ENCODE results near the gene GCNT2.
"Not testable (repeated sequence)": the region's sequence is repeated elsewhere in the genome, so short reads cannot be mapped to it uniquely, and the experiment has no call there.

GCNT2 gene

GRCh38 chr6:10581402-10581801 is 60.3 kb downstream of the GCNT2 start:
- not testable (repeated sequence) for DNase-seq (ENCODE audit: low spot score)

DNA sequence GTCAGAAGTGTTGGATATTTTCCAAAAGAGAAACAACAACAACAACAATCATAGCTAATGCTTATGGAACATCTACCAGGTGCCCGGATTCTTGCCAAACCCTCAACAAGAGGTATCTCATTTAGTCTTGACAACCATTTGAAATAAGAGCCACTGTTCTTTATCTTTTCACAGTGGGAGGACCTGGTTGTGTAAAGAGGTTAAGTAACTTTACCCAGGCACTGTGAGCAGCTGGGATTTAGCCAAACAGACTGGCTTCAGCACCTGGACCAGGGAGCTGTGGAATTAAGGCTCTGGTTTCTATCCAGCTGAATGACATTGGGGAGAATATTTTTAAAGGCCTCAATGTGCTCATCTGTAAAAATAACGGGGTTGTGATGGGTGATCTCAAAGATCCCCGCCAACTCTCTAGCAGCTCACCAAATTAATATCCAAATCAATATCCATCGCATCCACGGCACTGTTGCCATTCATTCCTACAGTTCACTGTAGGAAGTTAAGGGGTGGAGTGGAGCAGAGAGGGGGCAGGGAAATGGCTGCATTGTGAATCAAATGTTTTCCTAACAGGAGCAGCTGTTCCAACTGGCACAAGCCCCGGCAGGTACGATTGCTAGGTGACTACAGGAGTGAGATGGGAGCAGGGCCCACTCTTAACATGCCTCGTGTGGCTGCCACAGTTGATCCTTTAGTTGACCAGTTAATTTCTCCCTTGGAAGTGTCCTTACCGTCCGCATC is 61.8 kb downstream of the GCNT2 start:
- DNase-seq (ENCODE audit: low spot score) = no peak

GRCh38 chr6:10583509-10583901 is 62.4 kb downstream of the GCNT2 start:
- DNase-seq (ENCODE audit: low spot score) = no peak

DNA sequence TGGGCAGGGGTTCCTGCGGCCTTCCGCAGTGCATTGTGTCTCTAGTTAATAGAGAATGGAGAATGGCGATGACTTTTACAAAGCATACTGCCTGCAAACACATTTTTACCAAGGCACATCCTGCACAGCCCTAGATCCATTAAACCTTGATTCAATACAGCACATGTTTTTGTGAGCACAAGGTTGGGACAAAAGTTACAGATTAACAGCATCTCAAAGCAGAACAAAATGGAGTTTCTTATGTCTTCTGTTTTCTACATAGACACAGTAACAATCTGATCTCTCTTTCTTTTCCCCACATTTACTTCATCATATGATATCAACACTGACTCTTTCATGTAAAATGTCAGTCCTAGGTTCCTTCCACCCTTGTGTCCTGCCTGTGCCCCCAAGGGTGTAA is 63.5 kb downstream of the GCNT2 start:
- DNase-seq (ENCODE audit: low spot score) = no peak

- no peak for DNase-seq (ENCODE audit: low spot score)
Measured at GRCh38 chr6:10585209-10585845, 64.2 kb downstream of the GCNT2 start.

DNA sequence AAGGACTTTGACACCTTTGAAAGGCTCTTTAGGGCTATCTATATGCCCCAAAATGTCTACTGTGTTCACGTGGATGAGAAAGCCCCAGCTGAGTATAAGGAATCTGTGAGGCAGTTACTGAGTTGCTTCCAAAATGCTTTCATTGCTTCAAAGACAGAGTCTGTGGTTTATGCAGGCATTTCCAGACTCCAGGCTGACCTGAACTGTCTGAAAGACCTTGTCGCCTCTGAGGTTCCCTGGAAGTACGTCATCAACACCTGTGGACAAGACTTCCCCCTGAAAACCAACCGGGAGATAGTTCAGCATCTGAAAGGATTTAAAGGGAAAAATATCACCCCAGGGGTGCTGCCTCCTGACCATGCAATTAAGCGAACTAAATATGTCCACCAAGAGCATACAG is 65.2 kb downstream of the GCNT2 start:
- no peak for DNase-seq (ENCODE audit: low spot score)

GRCh38 chr6:10587656-10588406 is 66.7 kb downstream of the GCNT2 start:
- no peak for DNase-seq (ENCODE audit: low spot score)

DNA sequence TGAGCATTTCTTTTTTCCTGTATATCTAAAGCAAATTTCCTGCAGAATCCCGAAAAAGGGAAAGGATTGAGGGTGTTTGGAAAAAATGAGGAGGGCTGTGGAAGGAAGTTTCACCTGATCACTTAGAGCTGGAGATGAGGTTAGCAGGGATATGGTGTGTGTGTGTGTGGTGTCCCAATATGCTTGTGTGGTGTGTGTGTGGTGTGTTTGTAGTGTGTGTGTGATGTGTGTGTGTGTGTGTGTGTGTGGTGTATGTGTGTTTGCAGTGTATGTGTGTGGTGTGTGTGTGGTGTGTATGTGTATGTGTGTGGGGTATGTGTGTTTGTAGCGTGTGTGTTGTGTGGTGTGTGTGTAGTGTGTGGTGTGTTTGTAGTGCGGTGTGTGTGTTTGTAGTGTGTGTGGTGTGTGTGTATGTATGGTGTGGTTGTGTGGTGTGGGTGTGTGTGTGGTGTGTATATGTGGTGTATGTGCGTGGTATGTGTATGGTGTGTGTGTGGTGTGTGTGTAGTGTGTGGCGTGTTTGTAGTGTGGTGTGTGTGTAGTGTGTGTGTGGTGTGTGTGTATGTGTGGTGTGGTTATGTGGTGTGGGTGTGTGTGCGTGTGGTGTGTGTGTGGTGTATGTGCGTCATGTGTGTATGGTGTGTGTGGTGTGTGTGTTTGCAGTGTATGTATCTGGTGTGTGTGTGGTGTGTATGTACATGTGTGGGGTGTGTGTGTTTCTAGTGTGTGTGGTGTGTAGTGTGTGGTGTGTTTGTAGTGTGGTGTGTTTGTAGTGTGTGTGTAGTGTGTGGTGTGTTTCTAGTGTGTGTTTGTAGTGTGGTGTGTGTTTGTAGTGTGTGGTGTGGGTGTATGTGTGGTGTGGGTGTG is 67.6 kb downstream of the GCNT2 start:
- no peak for DNase-seq (ENCODE audit: low spot score)

GRCh38 chr6:10589429-10589727 is 68.2 kb downstream of the GCNT2 start:
- no peak for DNase-seq (ENCODE audit: low spot score)

DNA sequence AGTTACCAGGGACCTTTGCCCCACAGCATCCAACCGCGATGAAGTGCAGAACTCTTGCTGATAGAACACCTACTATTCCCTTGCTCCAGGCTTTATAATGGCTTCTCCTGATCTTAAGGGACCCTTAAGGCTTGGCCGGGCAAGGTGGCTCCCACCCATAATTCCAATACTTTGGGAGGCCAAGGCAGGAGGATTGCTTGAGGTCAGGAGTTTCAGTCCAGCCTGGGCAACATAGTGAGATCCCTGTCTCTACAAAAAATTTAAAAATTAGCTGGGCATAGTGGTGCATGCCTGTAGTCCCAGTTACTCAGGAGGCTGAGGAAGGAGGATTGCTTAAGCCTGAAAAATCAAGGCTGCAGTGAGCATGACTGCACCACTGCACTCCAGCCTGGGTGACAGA is 68.8 kb downstream of the GCNT2 start:
- no peak for DNase-seq (ENCODE audit: low spot score)

- DNase-seq (ENCODE audit: low spot score) = no peak
Measured at GRCh38 chr6:10591422-10592160, 70.4 kb downstream of the GCNT2 start.

DNA sequence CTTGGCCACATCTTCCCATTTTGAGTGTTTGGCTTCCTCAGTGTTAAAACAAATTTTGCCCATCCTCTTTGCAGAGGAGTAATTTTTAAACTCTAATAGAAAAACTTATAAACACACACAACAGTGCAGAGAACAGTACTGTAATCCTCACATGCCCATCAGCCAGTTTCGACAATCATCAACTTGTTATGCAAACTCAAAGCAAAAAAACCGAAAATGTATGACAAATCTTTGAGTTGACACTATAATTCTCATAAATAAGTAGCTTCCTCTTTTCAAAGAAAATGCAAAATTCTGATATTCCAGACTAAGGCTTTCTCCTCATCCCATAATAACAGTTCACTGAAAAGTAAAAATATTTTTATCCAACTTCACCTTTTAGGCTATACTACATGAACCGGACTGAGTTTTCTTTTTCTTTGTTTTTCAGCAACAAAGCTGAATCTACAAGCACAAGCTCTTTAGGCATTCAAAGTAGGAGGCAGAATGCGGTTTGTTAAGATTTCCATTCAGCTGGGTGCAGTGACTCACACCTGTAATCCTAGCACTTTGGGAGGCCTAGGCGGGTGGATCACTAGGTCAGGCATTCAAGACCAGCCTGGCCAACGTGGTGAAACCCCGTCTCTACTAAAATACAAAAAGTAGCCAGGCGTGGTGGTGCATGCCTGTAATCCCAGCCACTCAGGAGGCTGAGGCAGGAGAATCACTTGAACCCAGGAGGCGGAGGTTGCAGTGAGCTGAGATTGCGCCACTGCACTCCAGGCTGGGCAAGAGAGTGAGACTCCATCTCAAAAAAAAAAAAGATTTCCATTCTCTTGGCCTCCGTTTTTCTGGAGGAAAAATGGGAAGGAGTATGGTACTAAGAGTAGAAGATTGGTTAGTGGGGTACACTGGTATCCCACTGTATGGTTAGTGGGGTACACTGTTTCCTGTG is 74.8 kb downstream of the GCNT2 start:
- DNase-seq (ENCODE audit: low spot score) = no peak

GRCh38 chr6:10597499-10598001 is 76.4 kb downstream of the GCNT2 start:
- no peak for DNase-seq (ENCODE audit: low spot score)

DNA sequence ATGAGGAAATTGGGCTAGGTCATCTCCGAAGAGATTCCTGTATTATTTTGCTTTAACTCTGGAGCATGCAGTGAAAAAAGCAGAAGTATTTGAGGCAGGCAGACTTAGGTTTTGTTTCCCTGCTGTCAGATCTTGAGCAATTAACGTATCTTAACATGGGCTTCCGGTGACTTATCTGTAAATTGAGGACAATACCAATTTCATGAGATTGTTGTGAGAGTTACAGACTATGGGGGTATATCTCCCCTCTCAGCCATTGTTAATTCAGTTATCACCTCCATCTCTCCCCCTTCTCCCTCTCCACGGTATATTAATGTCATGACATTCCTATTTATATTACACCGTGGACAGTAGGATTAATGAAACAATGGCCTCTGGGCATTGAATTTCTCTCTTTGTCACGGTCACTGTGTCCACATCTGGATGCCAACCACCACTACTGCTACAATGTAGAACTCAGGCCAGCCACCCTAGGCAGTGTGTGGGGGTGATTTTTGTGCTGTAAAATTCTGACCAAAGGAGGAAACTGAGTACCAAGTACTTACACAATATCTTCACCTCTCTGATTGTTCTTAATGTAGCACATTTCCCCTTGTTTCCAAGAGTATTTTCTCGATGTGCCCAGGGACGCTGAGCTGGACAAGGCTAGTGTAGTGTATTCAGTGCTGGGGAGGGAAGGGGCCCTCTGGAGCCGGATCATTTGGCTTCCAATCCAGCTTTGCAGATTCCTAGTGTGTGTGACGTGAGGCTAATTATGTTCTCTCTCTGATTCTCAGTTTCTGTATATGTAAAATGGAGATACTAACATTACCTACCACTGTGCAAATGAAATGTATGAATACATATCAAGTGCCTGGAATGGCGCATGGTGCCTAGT is 77.2 kb downstream of the GCNT2 start:
- DNase-seq (ENCODE audit: low spot score) = no peak

DNA sequence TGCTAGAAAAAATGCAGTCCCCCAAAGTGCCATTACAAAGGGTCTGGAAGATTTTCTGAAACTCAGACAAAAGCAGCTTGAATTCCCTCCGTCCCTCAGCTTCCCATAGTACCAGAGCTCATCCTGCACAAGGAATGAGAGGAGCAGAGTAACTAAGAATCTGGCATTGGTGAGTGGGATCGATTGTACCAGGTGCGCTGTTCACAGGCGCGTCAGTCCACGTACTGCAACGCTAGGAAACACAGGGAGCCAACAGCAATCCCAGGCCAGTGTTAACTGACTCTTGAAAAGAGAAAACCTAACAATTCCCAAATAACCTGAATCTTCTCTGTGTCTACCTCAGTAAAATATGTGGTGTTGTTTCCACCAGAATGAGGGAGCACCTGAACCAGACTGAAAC is 77.9 kb downstream of the GCNT2 start:
- DNase-seq (ENCODE audit: low spot score) = no peak

- not testable (repeated sequence) for DNase-seq (ENCODE audit: low spot score)
Measured at GRCh38 chr6:10600681-10601080, 79.5 kb downstream of the GCNT2 start.

DNA sequence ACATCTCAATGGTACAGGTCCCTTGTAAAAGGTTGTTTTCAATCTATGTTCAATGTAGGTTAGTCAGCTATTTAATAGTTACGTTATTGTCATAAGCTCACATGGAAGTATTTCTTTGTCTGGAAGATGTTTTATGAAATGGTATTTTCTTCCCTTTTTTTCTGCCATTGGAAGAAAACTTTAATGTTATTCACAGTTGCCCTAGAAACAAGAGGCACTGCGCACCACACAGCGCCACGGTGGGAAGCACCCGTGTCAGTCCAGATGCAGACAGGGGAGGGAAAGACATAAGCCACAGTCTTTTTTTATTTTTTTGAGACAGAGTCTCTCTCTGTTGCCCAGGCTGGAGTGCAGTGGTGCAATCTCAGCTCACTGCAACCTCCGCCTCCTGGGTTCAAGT is 82.1 kb downstream of the GCNT2 start:
- DNase-seq (ENCODE audit: low spot score) = no peak

- no peak for DNase-seq (ENCODE audit: low spot score)
Measured at GRCh38 chr6:10609038-10609437, 87.9 kb downstream of the GCNT2 start.

- no peak for DNase-seq (ENCODE audit: low spot score)
Measured at GRCh38 chr6:10610289-10610688, 89.1 kb downstream of the GCNT2 start.
